HEK293 (cell line): ENCODE measurements around the gene EZH2.

Experiments
- CTCF ChIA-PET: fragments of 350-600 bp; formaldehyde crosslinking; extraction: SDS; loops from one replicate; lab custom pipeline; 2021; ENCODE audit warnings: antibody characterized with exemption; lab: Yijun Ruan, JAX
- POLR2A ChIA-PET: fragments of 300-600 bp; formaldehyde crosslinking; extraction: SDS; loops from one replicate; lab custom pipeline; 2020; ENCODE audit warnings: antibody characterized with exemption, inconsistent platforms; lab: Yijun Ruan, JAX
- H3K27ac ChIP-seq: fragments of 200-500 bp; sonication (Bioruptor generic); 2 replicates; pipeline ENCODE4 v1.5.1; 2014; ENCODE audit warnings: low read depth, low read length, control low read depth, inconsistent platforms; ENCODE audit errors: extremely low read depth
- H3K36me3 ChIP-seq, 2 experiments: fragments of 200-500 bp in 1 of 2; sonication (Bioruptor generic) in 1 of 2; 1 replicate in 1 of 2; 2 replicates in 1 of 2; pipeline ENCODE4 v1.5.1; 2014 to 2017; ENCODE audit warnings: inconsistent platforms in 2 of 2, low read length in 2 of 2; ENCODE audit not compliant: control insufficient read depth in 2 of 2, insufficient read depth in 1 of 2
- H3K4me1 ChIP-seq: fragments of 200-500 bp; sonication (Bioruptor generic); 2 replicates; pipeline ENCODE4 v1.5.1; 2014; ENCODE audit warnings: mild to moderate bottlenecking, low read length, inconsistent platforms; ENCODE audit not compliant: control insufficient read depth, insufficient read depth
- H3K4me3 ChIP-seq: 2 replicates; pipeline ENCODE4 v1.5.1; 2011; ENCODE audit warnings: low read depth, mild to moderate bottlenecking, control low read depth, low read length, moderate library complexity
- H3K9me3 ChIP-seq: fragments of 200-500 bp; sonication (Bioruptor generic); 2 replicates; pipeline ENCODE4 v1.5.1; 2014; ENCODE audit warnings: low read depth, low read length, inconsistent platforms; ENCODE audit not compliant: control insufficient read depth, insufficient read depth
- KLF16 ChIP-seq: fragments of 450-650 bp; formaldehyde crosslinking; IDR thresholded peaks from 2 replicates; pipeline ENCODE4 v1.5.1; 2017; ENCODE audit warnings: missing biosample characterization, missing genetic modification characterization
- PRDM4 ChIP-seq: fragments of 450-650 bp; formaldehyde crosslinking; IDR thresholded peaks from 2 replicates; pipeline ENCODE4 v1.5.1; 2017; ENCODE audit warnings: missing biosample characterization, missing genetic modification characterization
- SCRT2 ChIP-seq: fragments of 450-650 bp; formaldehyde crosslinking; IDR thresholded peaks from 2 replicates; pipeline ENCODE4 v1.5.1; 2016; ENCODE audit warnings: missing biosample characterization, missing genetic modification characterization
- SP2 ChIP-seq: fragments of 450-650 bp; formaldehyde crosslinking; IDR thresholded peaks from 2 replicates; pipeline ENCODE4 v1.5.1; 2016; ENCODE audit warnings: missing biosample characterization, missing genetic modification characterization
- ZFHX2 ChIP-seq: fragments of 450-650 bp; formaldehyde crosslinking; conservative IDR thresholded peaks from 2 replicates; pipeline ENCODE4 v1.5.1; 2016; ENCODE audit warnings: missing biosample characterization, missing genetic modification characterization
- ZFP69B ChIP-seq: fragments of 450-650 bp; formaldehyde crosslinking; IDR thresholded peaks from 2 replicates; pipeline ENCODE4 v1.5.1; 2016; ENCODE audit warnings: missing biosample characterization, missing genetic modification characterization
- ZIC2 ChIP-seq: fragments of 450-650 bp; formaldehyde crosslinking; IDR thresholded peaks from 2 replicates; pipeline ENCODE4 v1.5.1; 2016; ENCODE audit warnings: missing biosample characterization, missing genetic modification characterization
- ZNF112 ChIP-seq: fragments of 450-650 bp; formaldehyde crosslinking; IDR thresholded peaks from 2 replicates; pipeline ENCODE4 v1.5.0; 2017; ENCODE audit warnings: missing biosample characterization, missing genetic modification characterization
- ZNF211 ChIP-seq: fragments of 450-650 bp; formaldehyde crosslinking; IDR thresholded peaks from 2 replicates; pipeline ENCODE4 v1.5.1; 2016; ENCODE audit warnings: low read depth, missing biosample characterization, missing genetic modification characterization
- ZNF292 ChIP-seq: fragments of 450-650 bp; formaldehyde crosslinking; IDR thresholded peaks from 2 replicates; pipeline ENCODE4 v1.5.1; 2016; ENCODE audit warnings: low read depth, missing biosample characterization, missing genetic modification characterization, borderline replicate concordance
- ZNF324 ChIP-seq: fragments of 450-650 bp; formaldehyde crosslinking; IDR thresholded peaks from 2 replicates; pipeline ENCODE4 v1.5.1; 2016; ENCODE audit warnings: missing biosample characterization, missing genetic modification characterization
- ZNF48 ChIP-seq: fragments of 450-650 bp; formaldehyde crosslinking; IDR thresholded peaks from 2 replicates; pipeline ENCODE4 v1.5.1; 2016; ENCODE audit warnings: missing biosample characterization, missing genetic modification characterization
- ZNF529 ChIP-seq: fragments of 450-650 bp; formaldehyde crosslinking; IDR thresholded peaks from 2 replicates; pipeline ENCODE4 v1.5.1; 2017; ENCODE audit warnings: missing genetic modification characterization, missing biosample characterization; ENCODE audit not compliant: insufficient replicate concordance
- ZNF548 ChIP-seq: fragments of 450-650 bp; formaldehyde crosslinking; IDR thresholded peaks from 2 replicates; pipeline ENCODE4 v1.5.1; 2016; ENCODE audit warnings: missing biosample characterization, missing genetic modification characterization
- TF ChIP-seq, protein P1 (sequence below): fragments of 450-650 bp; formaldehyde crosslinking; conservative IDR thresholded peaks from 2 replicates; pipeline ENCODE4 v1.5.1; 2016; ENCODE audit warnings: low read depth, missing biosample characterization, missing genetic modification characterization
- TF ChIP-seq, protein P2 (sequence below): fragments of 450-650 bp; formaldehyde crosslinking; IDR thresholded peaks from 2 replicates; pipeline ENCODE4 v1.5.1; 2016; ENCODE audit warnings: missing biosample characterization, missing genetic modification characterization
- TF ChIP-seq, protein P3 (sequence below): fragments of 450-650 bp; formaldehyde crosslinking; IDR thresholded peaks from 2 replicates; pipeline ENCODE4 v1.5.1; 2017; ENCODE audit warnings: missing biosample characterization, missing genetic modification characterization
- TF ChIP-seq, protein P4 (sequence below): fragments of 450-650 bp; IDR thresholded peaks from 2 replicates; pipeline ENCODE4 v1.5.1; 2018; ENCODE audit warnings: missing biosample characterization, missing genetic modification characterization
- TF ChIP-seq, protein P5 (sequence below): fragments of 450-650 bp; formaldehyde crosslinking; IDR thresholded peaks from 2 replicates; pipeline ENCODE4 v1.5.1; 2016; ENCODE audit warnings: missing biosample characterization, missing genetic modification characterization
- TF ChIP-seq, protein P6 (sequence below): fragments of 450-650 bp; formaldehyde crosslinking; IDR thresholded peaks from 2 replicates; pipeline ENCODE4 v1.5.1; 2016; ENCODE audit warnings: missing biosample characterization, missing genetic modification characterization

Gene EZH2

GRCh38 chr7:148921189-148921588, 37.1 kb upstream of the EZH2 start:
- H3K27ac ChIP-seq, result no peak overlapping the region
- CTCF ChIA-PET, result interaction anchor here (0.8 to 1.3 kb wide), 3 partner anchors 15 to 42 kb away, joined by 3 read pairs; no protein-coding TSS in a partner anchor
- POLR2A ChIA-PET, result no interaction called here
- TF ChIP-seq ZFHX2 (tag by site-specific recombination) (peak; percentile 98), SP2 (0 out of 2 replicates have a peak, but pooled peaks have one; percentile 10), ZNF112 (tag by site-specific recombination) (peak; percentile 78), ZNF211 (tag by site-specific recombination) (0 out of 2 replicates have a peak, but pooled peaks have one; percentile 36), KLF16 (tag by site-specific recombination) (peak; percentile 86), PRDM4 (tag by site-specific recombination) (peak; percentile 58; the same call in 1 of the 2 replicates), ZNF48 (tag by site-specific recombination) (no peak), ZNF548 (0 out of 2 replicates have a peak, but pooled peaks have one; percentile 46), ZNF292 (tag by site-specific recombination) (no peak), SCRT2 (tag by site-specific recombination) (peak; percentile 65), ZIC2 (tag by site-specific recombination) (peak; percentile 51), ZNF529 (tag by site-specific recombination) (no peak), ZNF324 (tag by site-specific recombination) (peak; percentile 78), ZFP69B (peak; percentile 86)
- TF ChIP-seq, protein P1, sequence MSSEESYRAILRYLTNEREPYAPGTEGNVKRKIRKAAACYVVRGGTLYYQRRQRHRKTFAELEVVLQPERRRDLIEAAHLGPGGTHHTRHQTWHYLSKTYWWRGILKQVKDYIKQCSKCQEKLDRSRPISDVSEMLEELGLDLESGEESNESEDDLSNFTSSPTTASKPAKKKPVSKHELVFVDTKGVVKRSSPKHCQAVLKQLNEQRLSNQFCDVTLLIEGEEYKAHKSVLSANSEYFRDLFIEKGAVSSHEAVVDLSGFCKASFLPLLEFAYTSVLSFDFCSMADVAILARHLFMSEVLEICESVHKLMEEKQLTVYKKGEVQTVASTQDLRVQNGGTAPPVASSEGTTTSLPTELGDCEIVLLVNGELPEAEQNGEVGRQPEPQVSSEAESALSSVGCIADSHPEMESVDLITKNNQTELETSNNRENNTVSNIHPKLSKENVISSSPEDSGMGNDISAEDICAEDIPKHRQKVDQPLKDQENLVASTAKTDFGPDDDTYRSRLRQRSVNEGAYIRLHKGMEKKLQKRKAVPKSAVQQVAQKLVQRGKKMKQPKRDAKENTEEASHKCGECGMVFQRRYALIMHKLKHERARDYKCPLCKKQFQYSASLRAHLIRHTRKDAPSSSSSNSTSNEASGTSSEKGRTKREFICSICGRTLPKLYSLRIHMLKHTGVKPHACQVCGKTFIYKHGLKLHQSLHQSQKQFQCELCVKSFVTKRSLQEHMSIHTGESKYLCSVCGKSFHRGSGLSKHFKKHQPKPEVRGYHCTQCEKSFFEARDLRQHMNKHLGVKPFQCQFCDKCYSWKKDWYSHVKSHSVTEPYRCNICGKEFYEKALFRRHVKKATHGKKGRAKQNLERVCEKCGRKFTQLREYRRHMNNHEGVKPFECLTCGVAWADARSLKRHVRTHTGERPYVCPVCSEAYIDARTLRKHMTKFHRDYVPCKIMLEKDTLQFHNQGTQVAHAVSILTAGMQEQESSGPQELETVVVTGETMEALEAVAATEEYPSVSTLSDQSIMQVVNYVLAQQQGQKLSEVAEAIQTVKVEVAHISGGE, result no peak
- TF ChIP-seq, protein P2, sequence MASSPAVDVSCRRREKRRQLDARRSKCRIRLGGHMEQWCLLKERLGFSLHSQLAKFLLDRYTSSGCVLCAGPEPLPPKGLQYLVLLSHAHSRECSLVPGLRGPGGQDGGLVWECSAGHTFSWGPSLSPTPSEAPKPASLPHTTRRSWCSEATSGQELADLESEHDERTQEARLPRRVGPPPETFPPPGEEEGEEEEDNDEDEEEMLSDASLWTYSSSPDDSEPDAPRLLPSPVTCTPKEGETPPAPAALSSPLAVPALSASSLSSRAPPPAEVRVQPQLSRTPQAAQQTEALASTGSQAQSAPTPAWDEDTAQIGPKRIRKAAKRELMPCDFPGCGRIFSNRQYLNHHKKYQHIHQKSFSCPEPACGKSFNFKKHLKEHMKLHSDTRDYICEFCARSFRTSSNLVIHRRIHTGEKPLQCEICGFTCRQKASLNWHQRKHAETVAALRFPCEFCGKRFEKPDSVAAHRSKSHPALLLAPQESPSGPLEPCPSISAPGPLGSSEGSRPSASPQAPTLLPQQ, result peak; percentile 88
- TF ChIP-seq, protein P3, sequence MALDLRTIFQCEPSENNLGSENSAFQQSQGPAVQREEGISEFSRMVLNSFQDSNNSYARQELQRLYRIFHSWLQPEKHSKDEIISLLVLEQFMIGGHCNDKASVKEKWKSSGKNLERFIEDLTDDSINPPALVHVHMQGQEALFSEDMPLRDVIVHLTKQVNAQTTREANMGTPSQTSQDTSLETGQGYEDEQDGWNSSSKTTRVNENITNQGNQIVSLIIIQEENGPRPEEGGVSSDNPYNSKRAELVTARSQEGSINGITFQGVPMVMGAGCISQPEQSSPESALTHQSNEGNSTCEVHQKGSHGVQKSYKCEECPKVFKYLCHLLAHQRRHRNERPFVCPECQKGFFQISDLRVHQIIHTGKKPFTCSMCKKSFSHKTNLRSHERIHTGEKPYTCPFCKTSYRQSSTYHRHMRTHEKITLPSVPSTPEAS, result peak; percentile 99
- TF ChIP-seq, protein P4, sequence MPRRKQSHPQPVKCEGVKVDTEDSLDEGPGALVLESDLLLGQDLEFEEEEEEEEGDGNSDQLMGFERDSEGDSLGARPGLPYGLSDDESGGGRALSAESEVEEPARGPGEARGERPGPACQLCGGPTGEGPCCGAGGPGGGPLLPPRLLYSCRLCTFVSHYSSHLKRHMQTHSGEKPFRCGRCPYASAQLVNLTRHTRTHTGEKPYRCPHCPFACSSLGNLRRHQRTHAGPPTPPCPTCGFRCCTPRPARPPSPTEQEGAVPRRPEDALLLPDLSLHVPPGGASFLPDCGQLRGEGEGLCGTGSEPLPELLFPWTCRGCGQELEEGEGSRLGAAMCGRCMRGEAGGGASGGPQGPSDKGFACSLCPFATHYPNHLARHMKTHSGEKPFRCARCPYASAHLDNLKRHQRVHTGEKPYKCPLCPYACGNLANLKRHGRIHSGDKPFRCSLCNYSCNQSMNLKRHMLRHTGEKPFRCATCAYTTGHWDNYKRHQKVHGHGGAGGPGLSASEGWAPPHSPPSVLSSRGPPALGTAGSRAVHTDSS (tag by site-specific recombination), result no peak
- TF ChIP-seq, protein P5, sequence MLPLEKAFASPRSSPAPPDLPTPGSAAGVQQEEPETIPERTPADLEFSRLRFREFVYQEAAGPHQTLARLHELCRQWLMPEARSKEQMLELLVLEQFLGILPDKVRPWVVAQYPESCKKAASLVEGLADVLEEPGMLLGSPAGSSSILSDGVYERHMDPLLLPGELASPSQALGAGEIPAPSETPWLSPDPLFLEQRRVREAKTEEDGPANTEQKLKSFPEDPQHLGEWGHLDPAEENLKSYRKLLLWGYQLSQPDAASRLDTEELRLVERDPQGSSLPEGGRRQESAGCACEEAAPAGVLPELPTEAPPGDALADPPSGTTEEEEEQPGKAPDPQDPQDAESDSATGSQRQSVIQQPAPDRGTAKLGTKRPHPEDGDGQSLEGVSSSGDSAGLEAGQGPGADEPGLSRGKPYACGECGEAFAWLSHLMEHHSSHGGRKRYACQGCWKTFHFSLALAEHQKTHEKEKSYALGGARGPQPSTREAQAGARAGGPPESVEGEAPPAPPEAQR, result peak; percentile 92
- TF ChIP-seq, protein P6, sequence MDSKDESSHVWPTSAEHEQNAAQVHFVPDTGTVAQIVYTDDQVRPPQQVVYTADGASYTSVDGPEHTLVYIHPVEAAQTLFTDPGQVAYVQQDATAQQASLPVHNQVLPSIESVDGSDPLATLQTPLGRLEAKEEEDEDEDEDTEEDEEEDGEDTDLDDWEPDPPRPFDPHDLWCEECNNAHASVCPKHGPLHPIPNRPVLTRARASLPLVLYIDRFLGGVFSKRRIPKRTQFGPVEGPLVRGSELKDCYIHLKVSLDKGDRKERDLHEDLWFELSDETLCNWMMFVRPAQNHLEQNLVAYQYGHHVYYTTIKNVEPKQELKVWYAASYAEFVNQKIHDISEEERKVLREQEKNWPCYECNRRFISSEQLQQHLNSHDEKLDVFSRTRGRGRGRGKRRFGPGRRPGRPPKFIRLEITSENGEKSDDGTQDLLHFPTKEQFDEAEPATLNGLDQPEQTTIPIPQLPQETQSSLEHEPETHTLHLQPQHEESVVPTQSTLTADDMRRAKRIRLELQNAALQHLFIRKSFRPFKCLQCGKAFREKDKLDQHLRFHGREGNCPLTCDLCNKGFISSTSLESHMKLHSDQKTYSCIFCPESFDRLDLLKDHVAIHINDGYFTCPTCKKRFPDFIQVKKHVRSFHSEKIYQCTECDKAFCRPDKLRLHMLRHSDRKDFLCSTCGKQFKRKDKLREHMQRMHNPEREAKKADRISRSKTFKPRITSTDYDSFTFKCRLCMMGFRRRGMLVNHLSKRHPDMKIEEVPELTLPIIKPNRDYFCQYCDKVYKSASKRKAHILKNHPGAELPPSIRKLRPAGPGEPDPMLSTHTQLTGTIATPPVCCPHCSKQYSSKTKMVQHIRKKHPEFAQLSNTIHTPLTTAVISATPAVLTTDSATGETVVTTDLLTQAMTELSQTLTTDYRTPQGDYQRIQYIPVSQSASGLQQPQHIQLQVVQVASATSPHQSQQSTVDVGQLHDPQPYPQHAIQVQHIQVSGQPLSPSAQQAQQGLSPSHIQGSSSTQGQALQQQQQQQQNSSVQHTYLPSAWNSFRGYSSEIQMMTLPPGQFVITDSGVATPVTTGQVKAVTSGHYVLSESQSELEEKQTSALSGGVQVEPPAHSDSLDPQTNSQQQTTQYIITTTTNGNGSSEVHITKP, result peak; percentile 25; the same call in 1 of the 2 replicates

More at GRCh38 chr7:148921189-148921588, 37.1 kb upstream of the EZH2 start:
- H3K4me1 ChIP-seq, result no peaks in the 10 kb centered on the region
- H3K4me3 ChIP-seq, result no peak overlapping the region
- no peaks in the 10 kb centered on the region for H3K9me3 ChIP-seq
- no peaks in the 10 kb centered on the region for H3K36me3 ChIP-seq
